Activated CD8-positive, alpha-beta memory T cell treated with anti-CD3 and anti-CD28 coated beads, Interleukin-2, amount 50 U/mL, for 4 hours (primary cell): ENCODE data around the gene ARL15.

Experiments used
- DNase-seq: peaks from one replicate; pipeline ENCODE4 v3.0.0-alpha.2; 2020

ARL15 gene

GRCh38 chr5:54243483-54244080 is 66.8 kb downstream of the ARL15 start:
- DNase-seq: no peak

DNA sequence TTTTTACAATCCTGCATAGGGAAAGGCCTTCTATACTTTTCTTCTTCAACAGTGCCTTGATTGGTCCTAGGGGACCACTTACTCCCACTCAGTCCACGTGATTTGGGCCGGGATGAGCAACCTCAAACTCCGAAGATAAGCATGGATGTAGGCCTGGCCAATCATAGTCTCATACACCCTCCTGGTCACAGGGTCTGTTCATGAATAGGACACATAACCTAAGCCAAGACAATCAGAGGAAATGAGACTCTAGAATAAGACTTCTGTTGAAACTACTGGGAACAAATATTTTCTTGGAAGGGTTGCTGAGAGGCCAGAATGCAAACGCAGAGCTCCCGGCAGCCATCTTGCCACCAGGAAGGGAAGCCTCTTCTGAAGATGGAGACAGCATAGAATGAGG is 68.1 kb downstream of the ARL15 start:
- DNase-seq: no peak

- DNase-seq: no peak
Observed at GRCh38 chr5:54234304-54234933, 76.0 kb downstream of the ARL15 start.

DNA sequence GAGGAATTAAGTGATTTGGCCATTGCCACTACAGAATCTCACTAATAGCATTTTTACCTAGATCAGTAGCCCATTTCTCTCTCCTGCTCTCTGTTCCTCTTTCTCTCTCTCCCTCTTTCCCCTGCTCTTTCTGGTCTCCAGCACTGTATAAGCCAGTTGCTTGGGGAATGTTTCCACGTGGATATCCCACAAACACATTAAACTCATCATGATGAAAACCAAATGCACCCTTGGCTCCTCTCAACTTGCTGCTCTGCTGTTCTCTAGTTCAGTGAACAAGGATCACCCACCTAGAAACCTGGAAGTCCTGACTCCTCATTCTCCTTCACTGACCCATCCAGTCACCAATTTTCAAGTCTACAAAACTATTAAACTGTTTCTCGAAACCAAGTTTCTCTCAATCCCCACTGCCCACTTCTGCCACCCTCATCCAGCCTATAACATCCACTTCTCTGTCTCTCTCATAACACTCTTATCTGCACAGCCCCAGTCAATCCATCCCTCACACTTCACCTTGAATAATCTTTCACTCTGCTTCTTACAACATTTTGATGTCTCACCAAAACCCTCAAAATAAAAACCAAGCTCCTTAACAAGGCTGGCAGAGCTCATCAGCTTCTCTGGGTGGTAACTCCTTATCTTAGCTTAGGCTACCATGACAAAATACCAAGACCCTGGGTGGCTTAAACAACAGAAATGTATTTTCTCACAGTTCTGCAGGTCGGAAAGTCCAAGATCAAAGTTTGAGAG is 79.3 kb downstream of the ARL15 start:
- no peak for DNase-seq

DNA sequence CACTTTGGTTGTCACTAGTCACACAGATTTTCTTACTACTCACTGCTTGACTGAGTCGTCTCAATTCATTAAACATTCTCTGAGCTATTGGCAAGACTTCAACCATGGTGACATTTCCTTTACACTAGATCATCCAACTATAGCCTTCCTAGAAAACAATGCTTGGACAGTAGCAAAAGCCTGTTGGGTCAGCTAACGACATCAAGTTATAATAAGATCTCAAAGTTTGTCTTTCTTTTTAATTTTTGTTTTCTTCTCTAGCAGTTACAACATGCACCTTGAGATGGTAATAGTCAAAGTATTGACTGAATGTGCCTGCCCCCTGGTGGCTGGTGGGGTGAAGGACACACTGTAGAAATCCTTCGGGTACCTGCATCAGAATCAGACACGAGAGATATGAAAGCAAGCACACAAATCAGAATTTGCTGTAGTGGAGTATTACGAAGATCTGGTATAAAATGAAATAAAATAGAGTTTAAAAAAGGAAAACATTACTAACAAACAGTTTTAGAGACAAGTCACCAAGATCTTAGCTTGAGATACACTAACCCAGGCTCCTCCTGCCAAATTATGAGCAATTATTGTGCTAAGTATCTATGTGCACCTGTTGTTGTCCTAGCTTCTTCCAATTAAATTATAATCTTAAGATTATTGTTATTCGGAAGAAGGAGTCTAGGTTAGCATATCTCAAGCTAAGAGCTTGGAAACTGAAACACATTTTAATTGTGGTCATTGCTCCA is 81.2 kb downstream of the ARL15 start:
- peak; percentile 72 for DNase-seq

DNA sequence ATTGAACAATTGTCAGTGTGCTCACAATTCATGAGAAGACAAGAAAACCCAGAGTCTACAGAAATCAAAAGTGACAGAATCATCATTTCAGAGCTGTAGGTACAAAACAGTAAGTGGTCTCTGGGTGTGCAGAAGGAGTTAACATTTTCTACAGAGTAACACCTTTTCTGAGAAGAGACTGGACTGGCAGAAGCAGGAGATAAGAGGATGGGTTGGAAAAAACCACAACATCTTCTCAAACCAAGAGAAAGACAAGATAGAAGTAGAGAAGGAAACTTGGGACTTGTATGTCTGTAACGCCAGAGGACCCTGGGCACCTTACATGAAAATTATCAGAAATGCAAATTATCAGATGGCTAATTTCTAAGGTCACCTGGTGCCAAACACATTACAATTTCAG is 82.6 kb downstream of the ARL15 start:
- DNase-seq: no peak

DNA sequence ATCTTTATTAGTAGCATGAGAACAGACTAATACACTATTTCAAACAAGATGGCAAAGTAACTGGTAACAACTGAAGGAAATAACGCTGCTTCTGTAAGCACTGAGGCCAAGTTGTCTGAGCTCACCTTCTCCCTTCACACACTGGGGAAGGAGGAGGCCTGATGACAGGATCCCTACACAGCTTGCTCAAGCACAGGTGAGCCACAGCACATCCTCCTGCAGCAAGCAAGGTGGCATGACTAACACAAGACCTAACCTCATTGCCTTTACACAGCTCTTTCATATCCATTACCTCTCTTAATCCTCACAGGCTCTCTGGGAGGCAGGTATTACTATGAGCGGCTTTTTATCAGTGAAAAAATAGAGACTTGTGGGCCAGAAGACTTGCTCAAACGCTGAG is 83.3 kb downstream of the ARL15 start:
- DNase-seq: no peak

DNA sequence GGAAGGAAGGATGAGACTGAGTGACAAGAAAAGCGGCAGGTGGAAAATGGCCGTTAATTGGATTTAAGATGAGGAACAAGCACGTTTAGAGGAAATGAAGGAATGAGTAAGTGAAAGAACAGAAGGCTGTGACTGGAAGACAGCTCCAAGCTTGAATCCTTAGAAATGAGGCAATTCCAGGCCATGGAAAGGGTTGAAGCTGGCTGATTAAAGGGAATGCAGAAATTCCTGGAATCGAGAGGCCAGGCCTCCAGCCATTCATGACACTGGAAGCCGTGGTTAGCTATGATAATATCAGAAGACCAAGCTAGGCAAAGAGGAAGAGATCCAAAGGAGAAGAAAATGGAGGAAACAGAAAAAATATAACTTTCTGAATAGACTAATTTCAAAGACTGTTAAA is 84.2 kb downstream of the ARL15 start:
- DNase-seq: no peak

DNA sequence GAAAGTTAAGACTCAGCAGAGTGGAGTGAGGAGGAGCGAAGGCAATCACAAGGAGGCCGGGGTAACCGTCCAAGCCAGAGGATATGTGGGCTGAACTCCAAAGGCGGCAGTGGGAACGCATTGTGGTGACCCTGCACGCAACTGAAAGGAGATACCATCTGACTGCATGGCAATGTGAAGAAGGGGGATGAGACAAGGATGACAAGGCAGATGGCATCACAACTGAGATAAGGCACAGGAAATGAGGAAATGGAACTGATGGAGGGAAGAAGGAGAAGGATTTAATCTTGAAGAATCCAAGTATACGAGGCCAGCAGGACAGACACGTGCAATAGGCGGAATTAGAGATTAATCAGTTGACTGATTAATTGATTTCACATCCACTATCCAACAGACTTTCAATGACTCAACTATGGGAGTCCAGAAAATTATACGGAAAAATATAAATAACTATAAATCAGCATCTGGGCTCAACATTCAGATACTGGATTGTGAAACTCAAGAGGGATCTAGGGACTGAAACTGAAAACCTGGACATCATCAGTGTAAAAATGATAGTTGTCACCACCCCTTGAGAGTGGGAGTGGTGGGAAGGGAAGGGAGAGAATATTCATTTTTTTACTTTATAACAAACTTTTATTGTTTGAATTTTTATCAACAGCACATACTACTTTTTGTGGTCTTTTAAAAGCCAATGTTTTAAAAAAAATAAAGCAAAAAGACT is 86.1 kb downstream of the ARL15 start:
- no peak for DNase-seq

- DNase-seq: no peak
Observed at GRCh38 chr5:54222336-54222735, 88.0 kb downstream of the ARL15 start.

DNA sequence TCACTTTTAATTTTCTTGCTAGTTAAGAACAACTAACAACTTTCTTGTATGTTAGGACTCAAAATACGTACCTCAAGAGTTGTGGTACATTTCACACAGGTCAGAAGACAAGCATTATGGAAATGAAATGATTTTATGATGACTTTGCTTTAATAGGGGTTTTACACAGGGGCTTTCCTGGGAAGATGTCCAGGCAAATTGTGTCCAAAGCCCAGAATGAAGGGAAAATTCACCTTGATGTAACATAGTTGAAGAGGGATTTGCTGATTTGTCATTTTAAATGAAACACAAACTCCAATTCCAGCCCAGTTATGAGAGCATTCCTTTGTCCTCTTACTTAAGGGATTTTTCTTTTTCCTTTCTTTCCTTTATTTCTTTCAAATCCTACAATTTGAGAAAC is 89.2 kb downstream of the ARL15 start:
- no peak for DNase-seq

- no peak for DNase-seq
Observed at GRCh38 chr5:54220230-54221040, 89.9 kb downstream of the ARL15 start.

DNA sequence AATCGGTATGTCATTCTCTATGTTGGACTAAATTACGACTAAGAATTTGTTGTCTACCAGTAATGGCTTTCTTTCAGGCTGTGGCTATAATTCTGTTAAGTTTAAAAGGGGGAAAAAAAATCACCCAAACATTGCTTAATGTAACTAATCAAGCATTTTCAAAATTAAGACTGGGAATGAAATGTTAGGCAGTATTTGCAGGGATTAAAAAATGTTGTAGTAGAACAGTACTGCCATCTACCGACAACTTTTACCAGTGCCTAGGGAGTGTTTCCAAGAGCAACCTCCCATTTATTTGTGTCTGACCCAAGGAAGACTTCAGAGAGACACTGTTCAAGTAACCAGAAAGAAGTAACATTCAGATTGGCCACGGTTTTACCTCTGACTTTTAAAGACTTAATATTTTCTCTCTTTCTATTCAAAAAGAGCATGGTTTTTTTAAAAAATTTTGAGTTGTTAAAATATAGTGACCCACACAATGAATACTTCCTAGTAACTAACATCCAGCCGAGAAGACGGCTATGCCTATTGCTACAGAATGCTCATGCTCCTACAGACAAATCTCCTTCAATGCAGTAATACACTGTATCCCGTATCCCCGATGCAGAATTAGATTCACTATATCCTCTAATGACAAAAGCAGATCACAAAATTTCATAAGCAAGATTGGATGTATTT is 92.4 kb downstream of the ARL15 start:
- no peak for DNase-seq

DNA sequence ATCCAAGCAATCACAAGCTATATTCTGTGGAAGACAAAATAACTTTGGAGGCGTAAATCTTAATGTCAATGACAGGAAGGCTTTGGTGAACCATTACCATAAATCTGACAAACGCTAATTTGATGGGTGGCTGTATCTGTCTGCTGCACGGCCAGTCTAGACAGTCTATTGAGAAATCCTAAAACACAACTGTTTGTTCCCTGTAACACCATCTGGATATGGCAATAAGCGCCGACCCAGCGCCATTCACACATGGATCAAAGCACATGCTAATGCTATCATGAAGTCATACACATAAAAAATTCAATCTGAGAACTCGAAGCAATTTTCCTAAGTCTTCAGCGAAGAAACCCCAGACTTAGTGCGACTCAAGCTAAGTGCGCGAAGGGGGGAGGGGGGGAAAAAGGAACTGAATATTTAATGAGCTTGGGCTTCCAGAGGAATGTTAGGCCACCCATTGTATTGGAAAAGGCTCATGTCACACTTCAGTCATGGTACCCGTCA is 95.1 kb downstream of the ARL15 start:
- no peak for DNase-seq

DNA sequence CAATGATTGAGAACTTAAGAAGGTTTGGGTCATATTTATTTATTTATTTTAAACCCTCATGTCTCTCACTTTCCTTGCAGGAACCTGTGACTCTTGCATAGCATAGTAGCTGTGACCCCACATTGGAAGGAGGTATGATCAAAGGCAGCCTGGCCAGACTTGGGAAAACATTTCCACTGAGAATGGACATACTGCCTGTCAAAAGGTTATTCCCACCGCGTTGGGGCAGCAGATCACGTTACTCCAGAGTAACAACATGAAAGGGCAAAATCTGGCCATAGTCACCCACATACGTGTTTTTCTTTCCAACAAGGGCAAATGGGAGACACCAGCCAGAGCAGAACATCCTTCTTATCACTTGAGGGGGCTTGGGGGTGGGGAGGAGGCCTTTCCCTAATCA is 95.7 kb downstream of the ARL15 start:
- DNase-seq: no peak

DNA sequence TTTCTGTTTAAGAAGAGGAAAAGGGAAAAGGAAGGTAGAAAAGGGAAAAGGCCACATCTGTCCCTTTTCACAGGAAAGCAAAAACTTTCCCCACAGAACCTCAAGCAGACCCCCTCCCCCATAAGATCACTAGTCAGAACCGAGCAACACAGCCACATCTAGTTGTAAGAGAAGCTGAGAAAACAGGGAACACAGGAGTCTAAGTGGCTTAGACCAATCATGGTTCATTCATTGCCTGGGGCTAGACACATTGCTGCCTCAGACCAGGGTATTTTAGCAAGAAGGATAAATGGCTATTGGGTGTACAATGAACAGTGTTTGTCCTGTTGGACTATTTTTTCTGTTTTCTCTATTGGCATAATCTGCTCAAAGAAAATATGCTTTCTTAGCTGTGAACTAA is 98.0 kb downstream of the ARL15 start:
- DNase-seq: no peak

GRCh38 chr5:54211912-54212311 is 98.5 kb downstream of the ARL15 start:
- no peak for DNase-seq

GRCh38 chr5:54207566-54207965 is 102.8 kb downstream of the ARL15 start:
- no peak for DNase-seq

- DNase-seq: no peak
Observed at GRCh38 chr5:54206580-54207229, 103.7 kb downstream of the ARL15 start.

GRCh38 chr5:54205918-54206317 is 104.5 kb downstream of the ARL15 start:
- DNase-seq: no peak

- no peak for DNase-seq
Observed at GRCh38 chr5:54205453-54205852, 104.9 kb downstream of the ARL15 start.
